H9 (cell line): Measurements from ENCODE around the gene PEX10. TPM values are rescaled to one million over a fixed set of nuclear protein-coding genes. Genes with fewer than 3 reads are reported as not detected.

Experiments used
- DNase-seq: peaks from one replicate; pipeline ENCODE4 v3.0.0-alpha.2; 2017
- H2AFZ ChIP-seq: one replicate; pipeline ENCODE4 v1.6.1; 2013; ENCODE audit warnings: mild to moderate bottlenecking, low read length, control low read depth, moderate library complexity
- H2AK5ac ChIP-seq: 2 replicates; pipeline ENCODE4 v1.6.1; 2013; ENCODE audit warnings: low read length, control low read depth, mixed read lengths; ENCODE audit not compliant: insufficient read length
- H2BK120ac ChIP-seq: one replicate; pipeline ENCODE4 v1.6.1; 2013; ENCODE audit warnings: low read depth, mild to moderate bottlenecking, low read length, control low read depth, inconsistent platforms; ENCODE audit not compliant: poor library complexity, severe bottlenecking
- H2BK12ac ChIP-seq: 2 replicates; pipeline ENCODE4 v1.6.1; 2013; ENCODE audit warnings: low read length, control low read depth, mixed read lengths, low read depth; ENCODE audit not compliant: insufficient read length
- H2BK15ac ChIP-seq: 2 replicates; pipeline ENCODE4 v1.6.1; 2013; ENCODE audit warnings: low read depth, low read length, control low read depth
- H2BK20ac ChIP-seq: one replicate; pipeline ENCODE4 v1.6.1; 2013; ENCODE audit warnings: low read depth, mild to moderate bottlenecking, low read length, control low read depth, inconsistent platforms; ENCODE audit not compliant: poor library complexity, severe bottlenecking
- H2BK5ac ChIP-seq: 2 replicates; pipeline ENCODE4 v1.6.1; 2013; ENCODE audit warnings: low read length, control low read depth, mixed read lengths; ENCODE audit not compliant: insufficient read length
- H3K14ac ChIP-seq: 2 replicates; pipeline ENCODE4 v1.6.1; 2013; ENCODE audit warnings: low read length, control low read depth; ENCODE audit not compliant: insufficient read depth
- H3K18ac ChIP-seq: 2 replicates; pipeline ENCODE4 v1.6.1; 2013; ENCODE audit warnings: low read depth, mild to moderate bottlenecking, mixed read lengths, low read length, control low read depth; ENCODE audit not compliant: insufficient read length
- H3K23ac ChIP-seq: 2 replicates; pipeline ENCODE4 v1.6.1; 2013; ENCODE audit warnings: low read length, control low read depth, mixed read lengths, low read depth; ENCODE audit not compliant: insufficient read length
- H3K23me2 ChIP-seq: 2 replicates; pipeline ENCODE4 v1.6.1; 2013; ENCODE audit warnings: low read depth, mild to moderate bottlenecking, mixed read lengths, low read length, control low read depth; ENCODE audit not compliant: insufficient read length, poor library complexity, severe bottlenecking
- H3K27ac ChIP-seq: 2 replicates; pipeline ENCODE4 v1.5.1; 2013; ENCODE audit warnings: low read length, control low read depth, mixed read lengths, low read depth; ENCODE audit not compliant: insufficient read length
- H3K27me3 ChIP-seq: 2 replicates; pipeline ENCODE4 v1.6.1; 2013; ENCODE audit warnings: low read length, control low read depth, inconsistent platforms; ENCODE audit not compliant: insufficient read depth
- H3K4ac ChIP-seq: 2 replicates; pipeline ENCODE4 v1.6.1; 2013; ENCODE audit warnings: low read depth, mild to moderate bottlenecking, control low read depth, inconsistent platforms, low read length, moderate library complexity
- H3K4me1 ChIP-seq: 2 replicates; pipeline ENCODE4 v1.6.1; 2013; ENCODE audit warnings: low read length, control low read depth, inconsistent platforms; ENCODE audit not compliant: insufficient read depth
- H3K4me2 ChIP-seq: 2 replicates; pipeline ENCODE4 v1.6.1; 2013; ENCODE audit warnings: low read length, control low read depth, mixed read lengths; ENCODE audit not compliant: insufficient read length, insufficient read depth
- H3K56ac ChIP-seq: 2 replicates; pipeline ENCODE4 v1.6.1; 2013; ENCODE audit warnings: low read depth, mild to moderate bottlenecking, mixed read lengths, low read length, control low read depth; ENCODE audit not compliant: insufficient read length
- H3K79me1 ChIP-seq: 2 replicates; pipeline ENCODE4 v1.6.1; 2013; ENCODE audit warnings: low read depth, mild to moderate bottlenecking, moderate library complexity, low read length, control low read depth, inconsistent platforms; ENCODE audit not compliant: insufficient read depth, poor library complexity, severe bottlenecking
- H3K79me2 ChIP-seq: 2 replicates; pipeline ENCODE4 v1.6.1; 2013; ENCODE audit warnings: low read length, control low read depth, inconsistent platforms; ENCODE audit not compliant: insufficient read depth
- H3K9ac ChIP-seq: 2 replicates; pipeline ENCODE4 v1.6.1; 2013; ENCODE audit warnings: low read length, control low read depth, mixed read lengths; ENCODE audit not compliant: insufficient read length; ENCODE audit errors: extremely low read depth
- H3K9me3 ChIP-seq: one replicate; pipeline ENCODE4 v1.6.1; 2013; ENCODE audit warnings: low read depth, low read length, inconsistent platforms; ENCODE audit not compliant: control insufficient read depth
- H3T11ph ChIP-seq: one replicate; pipeline ENCODE4 v1.6.1; 2013; ENCODE audit warnings: mild to moderate bottlenecking, low read length, control low read depth, inconsistent platforms
- H4K20me1 ChIP-seq: one replicate; pipeline ENCODE4 v1.6.1; 2013; ENCODE audit not compliant: control insufficient read depth, insufficient read length, insufficient read depth
- H4K5ac ChIP-seq: 2 replicates; pipeline ENCODE4 v1.6.1; 2013; ENCODE audit warnings: low read depth, mild to moderate bottlenecking, mixed read lengths, low read length, control low read depth; ENCODE audit not compliant: insufficient read length
- H4K8ac ChIP-seq: replicated peaks from 2 replicates; pipeline ENCODE4 v1.6.1; 2013; ENCODE audit warnings: low read length, control low read depth, mixed read lengths, low read depth; ENCODE audit not compliant: insufficient read length
- H4K91ac ChIP-seq: 2 replicates; pipeline ENCODE4 v1.6.1; 2013; ENCODE audit warnings: low read depth, mild to moderate bottlenecking, moderate library complexity, mixed read lengths, low read length, control low read depth; ENCODE audit not compliant: insufficient read length
- H3K27ac Mint-ChIP-seq, 3 experiments: 2 replicates in 2 of 3; 3 replicates in 1 of 3; pipeline ENCODE4 v1.8.0; 2020 to 2021; ENCODE audit warnings: mixed read lengths in 3 of 3, mild to moderate bottlenecking in 1 of 3, moderate library complexity in 1 of 3
- H3K27me3 Mint-ChIP-seq: 2 replicates; pipeline ENCODE4 v1.8.0; 2021; ENCODE audit warnings: low read depth, mild to moderate bottlenecking, moderate library complexity, mixed read lengths
- H3K36me3 Mint-ChIP-seq, 3 experiments: 2 replicates in 2 of 3; 3 replicates in 1 of 3; pipeline ENCODE4 v1.8.0; 2020 to 2021; ENCODE audit warnings: low read depth in 3 of 3, mixed read lengths in 3 of 3; ENCODE audit not compliant: insufficient read depth in 1 of 3
- H3K4me1 Mint-ChIP-seq, 2 experiments: 2 replicates each; pipeline ENCODE4 v1.8.0; 2020; ENCODE audit warnings: mixed read lengths in 2 of 2
- H3K4me3 Mint-ChIP-seq, 2 experiments: 2 replicates in 1 of 2; 3 replicates in 1 of 2; pipeline ENCODE4 v1.8.0; 2020 to 2021; ENCODE audit warnings: mild to moderate bottlenecking in 2 of 2, mixed read lengths in 2 of 2, moderate library complexity in 1 of 2
- H3K9me3 Mint-ChIP-seq, 2 experiments: 2 replicates in 1 of 2; 3 replicates in 1 of 2; pipeline ENCODE4 v1.8.0; 2020; ENCODE audit warnings: mild to moderate bottlenecking in 2 of 2, mixed read lengths in 2 of 2, moderate library complexity in 1 of 2
- WGBS: extraction: QIAGEN DNeasy Blood & Tissue Kit; methylation state at CpG from one replicate; pipeline ENCODE4 v1.1.7; 2013; ENCODE audit warnings: missing lambda C conversion rate, low lambda C conversion rate, mixed read lengths; ENCODE audit not compliant: insufficient read length; ENCODE audit errors: extremely low coverage; 5-methylcytosine and 5-hydroxymethylcytosine counted together
- total RNA-seq: library from RNA; stranded (reverse); gene quantifications from 2 replicates; pipeline ENCODE4 v1.2.1, GENCODE V29; 2021
- TF ChIP-seq, protein P1 (sequence below): fragments of 200-600 bp; sonication (generic); conservative IDR thresholded peaks from 3 replicates; pipeline ENCODE4 v1.8.0; 2021; ENCODE audit warnings: antibody characterized with exemption, mild to moderate bottlenecking

The PEX10 gene
- total RNA-seq, 1 experiment from 2014 or later = 34.4 TPM

DNA sequence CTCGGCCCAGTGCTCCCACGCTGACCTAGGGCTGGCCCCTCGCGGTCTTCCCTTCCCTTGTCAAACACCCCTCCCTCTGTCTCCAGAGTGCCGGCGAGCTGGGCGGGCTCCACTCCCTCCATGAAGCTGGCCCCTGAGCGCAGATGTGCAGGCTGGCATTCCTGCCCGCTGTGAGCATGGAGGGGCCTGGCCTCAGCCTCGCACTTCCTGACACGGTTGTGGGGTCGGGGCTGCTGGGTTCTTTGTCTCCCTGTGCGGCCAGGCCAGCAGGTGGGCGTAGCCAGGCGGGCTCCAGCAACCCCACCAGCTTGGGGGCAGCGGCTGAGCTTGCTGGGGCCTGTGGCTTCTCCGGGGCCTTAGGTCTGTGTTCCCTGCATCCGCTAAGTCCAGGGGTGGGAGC, 14.2 kb upstream of the PEX10 start:
- Histone ChIP-seq H3K79me1 (no peaks in the 10 kb centered on the region), H3K9me3 (no peaks in the 10 kb centered on the region), H4K91ac (no peak overlapping the region), H3K23ac (no peak overlapping the region), H2BK20ac (no peak overlapping the region), H3K14ac (no peak overlapping the region), H2BK12ac (no peak overlapping the region), H2AFZ (no peak overlapping the region), H3K9ac (no peak overlapping the region), H2BK5ac (no peak overlapping the region), H2BK15ac (no peak overlapping the region), H2AK5ac (no peak overlapping the region), H3K27ac (no peak overlapping the region), H3K4me1 (no peaks in the 10 kb centered on the region), H4K8ac (no peak overlapping the region), H4K5ac (no peak overlapping the region), H3K56ac (no peak overlapping the region), H4K20me1 (no peaks in the 10 kb centered on the region), H2BK120ac (no peak overlapping the region), H3K4ac (no peak overlapping the region), H3K79me2 (no peaks in the 10 kb centered on the region), H3K27me3 (no peaks in the 10 kb centered on the region), H3K18ac (no peak overlapping the region), H3K4me2 (no peak overlapping the region), H3K23me2 (no peaks in the 10 kb centered on the region), H3T11ph (no peak overlapping the region)
- no peak for DNase-seq
- Mint-ChIP-seq H3K36me3 (no peaks in the 10 kb centered on the region; a peak in 1 of 7 replicates), H3K4me3 (no peak overlapping the region), H3K27me3 (peaks cover 42% of the 10 kb centered on the region), H3K27ac (no peak overlapping the region), H3K4me1 (0 out of 4 replicates have a peak, but pooled peaks cover 0 to under 1% of the 10 kb centered on the region in 2 experiments), H3K9me3 (peaks cover 21 to 28% of the 10 kb centered on the region in 2 experiments)
- WGBS = no CpG with 5 or more reads among the region's 18 CpGs
- TF ChIP-seq, protein P1, sequence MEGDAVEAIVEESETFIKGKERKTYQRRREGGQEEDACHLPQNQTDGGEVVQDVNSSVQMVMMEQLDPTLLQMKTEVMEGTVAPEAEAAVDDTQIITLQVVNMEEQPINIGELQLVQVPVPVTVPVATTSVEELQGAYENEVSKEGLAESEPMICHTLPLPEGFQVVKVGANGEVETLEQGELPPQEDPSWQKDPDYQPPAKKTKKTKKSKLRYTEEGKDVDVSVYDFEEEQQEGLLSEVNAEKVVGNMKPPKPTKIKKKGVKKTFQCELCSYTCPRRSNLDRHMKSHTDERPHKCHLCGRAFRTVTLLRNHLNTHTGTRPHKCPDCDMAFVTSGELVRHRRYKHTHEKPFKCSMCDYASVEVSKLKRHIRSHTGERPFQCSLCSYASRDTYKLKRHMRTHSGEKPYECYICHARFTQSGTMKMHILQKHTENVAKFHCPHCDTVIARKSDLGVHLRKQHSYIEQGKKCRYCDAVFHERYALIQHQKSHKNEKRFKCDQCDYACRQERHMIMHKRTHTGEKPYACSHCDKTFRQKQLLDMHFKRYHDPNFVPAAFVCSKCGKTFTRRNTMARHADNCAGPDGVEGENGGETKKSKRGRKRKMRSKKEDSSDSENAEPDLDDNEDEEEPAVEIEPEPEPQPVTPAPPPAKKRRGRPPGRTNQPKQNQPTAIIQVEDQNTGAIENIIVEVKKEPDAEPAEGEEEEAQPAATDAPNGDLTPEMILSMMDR = no peak
